ENCODE data around the gene ZNF211.

Gene ZNF211

GRCh38 chr19:57672466-57672865 is 39.5 kb downstream of the ZNF211 start:
- no peak for DNase-seq (ENCODE audit: low read depth)
- no peak overlapping the region for H3K4me3 ChIP-seq (ENCODE audit: low read length)
- TF ChIP-seq, protein P1, sequence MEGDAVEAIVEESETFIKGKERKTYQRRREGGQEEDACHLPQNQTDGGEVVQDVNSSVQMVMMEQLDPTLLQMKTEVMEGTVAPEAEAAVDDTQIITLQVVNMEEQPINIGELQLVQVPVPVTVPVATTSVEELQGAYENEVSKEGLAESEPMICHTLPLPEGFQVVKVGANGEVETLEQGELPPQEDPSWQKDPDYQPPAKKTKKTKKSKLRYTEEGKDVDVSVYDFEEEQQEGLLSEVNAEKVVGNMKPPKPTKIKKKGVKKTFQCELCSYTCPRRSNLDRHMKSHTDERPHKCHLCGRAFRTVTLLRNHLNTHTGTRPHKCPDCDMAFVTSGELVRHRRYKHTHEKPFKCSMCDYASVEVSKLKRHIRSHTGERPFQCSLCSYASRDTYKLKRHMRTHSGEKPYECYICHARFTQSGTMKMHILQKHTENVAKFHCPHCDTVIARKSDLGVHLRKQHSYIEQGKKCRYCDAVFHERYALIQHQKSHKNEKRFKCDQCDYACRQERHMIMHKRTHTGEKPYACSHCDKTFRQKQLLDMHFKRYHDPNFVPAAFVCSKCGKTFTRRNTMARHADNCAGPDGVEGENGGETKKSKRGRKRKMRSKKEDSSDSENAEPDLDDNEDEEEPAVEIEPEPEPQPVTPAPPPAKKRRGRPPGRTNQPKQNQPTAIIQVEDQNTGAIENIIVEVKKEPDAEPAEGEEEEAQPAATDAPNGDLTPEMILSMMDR (conservative IDR thresholded peaks at IDR 0.05; ENCODE audit: low read depth, low read length), result no peak

GRCh38 chr19:57675881-57676280 is 42.9 kb downstream of the ZNF211 start:
- DNase-seq (ENCODE audit: low read depth), result no peak
- TF ChIP-seq, protein P1 (conservative IDR thresholded peaks at IDR 0.05; ENCODE audit: low read depth, low read length), result no peak

GRCh38 chr19:57682226-57682766 is 49.3 kb downstream of the ZNF211 start:
- TF ChIP-seq, protein P1 (conservative IDR thresholded peaks at IDR 0.05; ENCODE audit: low read depth, low read length), result no peak
- H3K4me3 ChIP-seq (ENCODE audit: low read length), result peak overlapping the region; percentile 93
- DNase-seq (ENCODE audit: low read depth), result no peak

More at GRCh38 chr19:57675881-57676280, 42.9 kb downstream of the ZNF211 start:
- no peak overlapping the region for H3K4me3 ChIP-seq (ENCODE audit: low read length)

DNA sequence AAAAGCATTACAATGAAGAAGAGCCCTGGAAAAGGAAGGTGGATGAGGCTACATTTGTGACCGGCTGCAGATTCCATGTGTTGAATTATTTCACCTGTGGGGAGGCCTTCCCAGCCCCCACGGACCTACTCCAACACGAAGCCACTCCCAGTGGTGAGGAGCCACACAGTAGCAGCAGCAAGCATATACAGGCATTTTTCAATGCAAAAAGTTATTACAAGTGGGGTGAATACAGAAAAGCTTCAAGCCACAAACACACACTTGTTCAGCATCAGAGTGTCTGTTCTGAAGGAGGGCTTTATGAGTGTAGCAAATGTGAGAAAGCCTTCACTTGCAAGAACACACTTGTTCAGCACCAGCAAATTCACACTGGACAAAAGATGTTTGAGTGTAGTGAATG is 53.8 kb downstream of the ZNF211 start:
- DNase-seq (ENCODE audit: low read depth), result no peak
- TF ChIP-seq, protein P1 (conservative IDR thresholded peaks at IDR 0.05; ENCODE audit: low read depth, low read length), result no peak
- no peak overlapping the region for H3K4me3 ChIP-seq (ENCODE audit: low read length)

GRCh38 chr19:57687363-57688010 is 54.5 kb downstream of the ZNF211 start:
- TF ChIP-seq, protein P1 (conservative IDR thresholded peaks at IDR 0.05; ENCODE audit: low read depth, low read length), result no peak
- no peak for DNase-seq (ENCODE audit: low read depth)
- H3K4me3 ChIP-seq (ENCODE audit: low read length), result no peak overlapping the region

DNA sequence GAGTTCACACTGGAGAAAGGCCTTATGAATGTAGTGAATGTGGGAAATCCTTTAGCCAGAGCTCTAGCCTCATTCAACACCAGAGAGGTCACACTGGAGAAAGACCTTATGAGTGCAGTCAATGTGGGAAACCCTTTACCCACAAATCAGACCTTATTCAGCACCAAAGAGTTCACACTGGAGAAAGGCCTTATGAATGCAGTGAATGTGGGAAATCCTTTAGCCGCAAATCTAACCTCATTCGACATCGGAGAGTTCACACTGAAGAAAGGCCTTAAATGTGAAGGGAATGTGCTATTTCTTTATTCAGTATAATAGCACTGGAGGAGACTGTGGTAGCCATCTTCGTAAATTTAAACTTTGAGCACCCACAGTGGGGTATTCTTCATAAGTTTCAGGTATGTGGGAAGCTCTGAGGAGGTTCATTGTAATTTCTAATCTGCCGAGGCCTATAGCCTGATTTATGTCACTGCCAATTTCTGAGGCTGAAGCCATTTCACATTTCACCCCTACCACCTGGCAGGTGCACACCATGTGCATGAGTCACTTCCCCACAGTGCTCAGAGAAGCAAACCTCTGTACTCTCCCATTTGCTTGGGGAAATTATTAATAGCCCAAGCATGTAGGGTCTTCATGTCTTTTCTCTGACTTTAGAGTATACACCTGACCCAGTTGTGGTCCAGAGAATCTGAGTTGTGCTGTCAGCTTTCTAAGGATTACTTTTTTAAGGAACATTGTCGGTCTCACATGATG is 55.2 kb downstream of the ZNF211 start:
- TF ChIP-seq, protein P1 (conservative IDR thresholded peaks at IDR 0.05; ENCODE audit: low read depth, low read length), result no peak
- H3K4me3 ChIP-seq (ENCODE audit: low read length), result no peak overlapping the region
- no peak for DNase-seq (ENCODE audit: low read depth)

Data from retinal pigment epithelial cell (primary cell).